Bone marrow (tissue), 2 donors: Measurements from ENCODE around the gene LURAP1L.

Source experiments
- DNase-seq, 2 donors: peaks; one replicate each; lab custom pipeline; 2025; lab: John Stamatoyannopoulos, UW

Gene LURAP1L

DNA sequence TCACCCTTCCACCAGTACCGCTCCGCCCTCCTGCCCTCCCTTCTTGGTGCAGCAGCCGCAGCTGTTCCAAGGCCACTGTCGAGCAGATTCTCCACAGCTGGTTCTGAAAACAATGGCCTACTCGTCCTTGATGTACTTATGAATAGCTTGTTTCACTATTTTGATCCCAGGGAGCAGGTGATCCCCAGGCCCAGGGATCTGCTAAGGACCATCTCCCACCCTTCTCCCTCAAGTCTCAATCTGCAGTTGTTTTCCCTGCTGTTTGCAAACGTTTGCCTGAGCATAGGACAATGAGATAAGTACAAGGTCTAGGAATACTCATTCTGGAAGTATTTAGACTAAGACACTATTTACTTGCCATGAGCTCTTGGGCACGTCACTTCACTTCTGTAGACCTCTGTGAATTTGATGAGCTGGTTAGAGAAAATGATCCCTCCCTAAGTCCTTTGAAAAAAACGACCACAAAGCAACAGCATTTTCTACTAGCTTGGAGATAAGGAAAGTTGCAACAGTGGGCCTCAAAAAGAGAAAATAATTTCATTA lies 1.8 kb downstream of the LURAP1L start:
- no peak for DNase-seq

DNA sequence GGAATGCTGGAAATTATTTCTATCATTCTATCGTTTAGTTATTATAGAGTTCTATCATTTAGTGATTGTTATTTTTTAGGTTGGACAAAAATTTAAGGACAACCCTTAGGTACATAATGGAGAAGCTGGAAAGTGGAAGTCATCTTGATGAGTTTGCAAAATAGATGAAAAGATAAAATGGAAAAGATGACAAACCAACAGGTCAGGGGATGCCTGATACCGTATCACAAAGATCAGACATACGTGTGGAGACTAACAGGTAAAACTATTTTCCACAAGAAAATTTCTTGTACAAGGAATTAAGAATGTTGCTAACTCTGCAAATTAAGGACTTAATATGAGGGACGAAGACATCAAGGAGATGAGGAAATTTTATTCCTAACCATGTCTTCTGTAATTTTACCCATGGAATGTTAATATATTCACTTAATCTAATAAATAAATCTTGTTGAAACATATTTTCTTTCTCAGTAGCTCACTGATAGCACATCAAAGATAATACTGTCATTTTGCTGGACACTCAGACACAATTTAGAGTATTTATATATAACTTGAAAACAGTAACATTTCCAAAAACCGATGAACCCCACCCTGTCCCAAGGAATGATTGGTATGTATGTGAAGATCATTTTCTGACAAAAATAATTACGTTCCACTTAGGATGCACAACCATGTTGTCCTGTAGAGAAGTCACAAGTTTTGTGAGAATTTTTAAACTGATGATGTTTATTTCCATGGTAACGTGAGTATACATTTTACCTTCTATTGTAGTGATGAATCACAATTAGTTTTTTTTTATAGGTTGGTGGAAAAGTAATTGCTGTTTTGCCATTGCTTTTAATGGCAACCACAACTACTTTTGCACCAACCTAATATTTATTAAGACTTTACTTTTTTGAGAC lies 2.6 kb downstream of the LURAP1L start:
- no peak for DNase-seq

DNA sequence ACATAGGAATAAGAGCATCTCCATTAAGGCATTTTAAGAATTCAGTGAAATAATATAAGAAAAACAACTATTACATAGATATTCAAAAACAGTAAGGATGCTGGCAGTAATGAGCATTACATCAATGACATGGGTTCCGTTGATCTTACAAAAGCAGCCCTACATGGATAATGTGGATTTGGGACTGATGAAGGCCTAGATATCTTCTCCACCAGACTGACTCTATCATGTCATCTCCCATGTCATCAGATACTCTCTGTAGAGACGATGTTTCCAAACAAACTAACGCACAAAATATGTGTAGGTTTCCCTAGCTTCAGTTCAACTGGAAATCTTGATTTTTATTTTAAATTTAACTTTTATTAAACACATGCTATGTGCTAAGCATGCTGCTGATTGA lies 3.6 kb downstream of the LURAP1L start:
- DNase-seq = no peak

DNA sequence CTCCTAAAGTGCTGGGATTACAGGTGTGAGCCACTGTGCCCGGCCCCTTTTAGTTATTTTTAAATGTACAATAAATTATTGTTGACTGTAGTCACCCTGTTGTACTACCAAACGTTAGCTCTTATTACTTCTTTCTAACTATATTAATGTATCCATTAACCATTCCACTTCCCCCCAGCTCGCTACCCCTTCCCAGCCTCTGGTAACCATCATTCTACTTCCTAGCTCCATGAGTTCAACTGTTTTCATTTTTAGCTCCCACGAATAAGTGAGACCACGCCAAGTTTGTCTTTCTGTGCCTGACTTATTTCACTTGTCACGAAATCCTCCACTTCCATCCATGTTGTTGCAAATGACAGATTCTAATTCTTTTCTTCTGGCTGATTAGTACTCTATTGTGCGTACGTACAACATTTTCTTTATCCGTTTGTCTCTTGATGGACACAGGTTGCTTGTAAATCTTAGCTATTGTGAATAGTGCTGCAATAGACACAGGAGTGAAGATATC lies 6.5 kb downstream of the LURAP1L start:
- DNase-seq = no peak

DNA sequence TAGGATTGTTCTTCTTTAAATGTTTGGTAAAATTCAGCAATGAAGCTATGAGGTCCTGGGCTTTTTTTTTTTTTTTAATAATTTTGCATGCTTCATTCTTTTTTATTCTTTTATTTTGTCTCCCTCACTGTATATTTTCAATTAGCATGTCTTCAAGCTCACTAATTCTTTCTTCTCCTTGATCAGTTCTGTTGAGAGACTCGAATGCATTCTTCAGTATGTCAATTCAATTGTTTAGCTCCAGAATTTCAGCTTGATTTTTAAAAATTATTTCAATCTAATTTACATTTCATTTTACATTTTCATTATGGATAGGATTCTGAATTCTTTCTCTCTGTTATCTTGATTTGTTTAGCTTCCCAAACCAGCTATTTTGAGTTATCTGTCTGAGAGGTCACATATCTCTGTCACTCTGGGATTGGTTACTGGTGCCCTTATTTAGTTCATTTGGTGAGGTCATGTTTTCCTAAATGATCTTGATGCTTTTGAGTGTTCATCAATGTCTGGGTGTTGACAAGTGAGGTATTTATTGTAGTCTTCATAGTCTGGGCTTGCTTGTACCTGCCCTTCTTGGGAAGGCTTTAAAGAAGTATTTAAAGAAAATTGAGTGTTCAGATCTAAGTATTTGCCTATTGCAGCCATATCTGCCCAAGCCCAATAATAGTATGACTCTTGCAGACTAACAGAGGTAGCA lies 9.1 kb downstream of the LURAP1L start:
- no peak for DNase-seq

DNA sequence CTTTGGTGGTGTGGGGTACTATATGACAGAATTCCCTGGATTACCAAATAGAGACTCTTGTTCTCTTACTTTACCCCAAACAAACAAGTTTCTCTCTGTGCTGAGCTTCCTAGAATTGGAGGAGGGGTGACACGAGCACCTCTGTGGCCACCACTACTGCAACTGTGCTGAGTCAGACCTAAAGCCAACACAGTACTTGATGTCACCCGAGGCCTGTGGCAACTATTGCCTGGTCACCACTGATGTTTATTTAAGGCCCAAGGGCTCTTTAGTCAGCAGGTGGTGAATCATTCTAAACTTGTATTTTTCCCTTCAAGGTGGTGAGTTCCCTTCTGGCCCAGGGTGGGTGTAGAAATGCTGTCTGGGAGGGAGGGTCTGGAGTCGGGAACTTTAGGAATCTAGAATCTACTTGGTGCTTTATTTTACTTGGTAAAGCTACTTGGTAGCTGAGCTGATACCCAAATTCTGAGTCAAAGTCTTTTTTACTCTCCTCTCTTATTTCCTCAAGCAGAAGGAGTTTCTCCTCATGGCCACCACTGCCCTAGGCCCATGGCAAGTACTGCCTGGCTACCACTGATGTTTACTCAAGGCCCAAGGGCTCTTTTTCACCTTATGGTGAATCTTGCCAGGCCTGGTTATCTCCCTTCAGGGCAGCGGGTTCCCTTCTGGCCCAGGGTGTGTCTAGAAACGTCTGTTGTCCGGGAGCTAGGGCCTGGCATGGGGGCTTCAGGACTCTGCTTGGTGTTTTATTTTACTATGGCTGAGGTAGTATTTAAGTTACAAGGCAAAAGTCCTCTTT lies 9.8 kb downstream of the LURAP1L start:
- no peak for DNase-seq

DNA sequence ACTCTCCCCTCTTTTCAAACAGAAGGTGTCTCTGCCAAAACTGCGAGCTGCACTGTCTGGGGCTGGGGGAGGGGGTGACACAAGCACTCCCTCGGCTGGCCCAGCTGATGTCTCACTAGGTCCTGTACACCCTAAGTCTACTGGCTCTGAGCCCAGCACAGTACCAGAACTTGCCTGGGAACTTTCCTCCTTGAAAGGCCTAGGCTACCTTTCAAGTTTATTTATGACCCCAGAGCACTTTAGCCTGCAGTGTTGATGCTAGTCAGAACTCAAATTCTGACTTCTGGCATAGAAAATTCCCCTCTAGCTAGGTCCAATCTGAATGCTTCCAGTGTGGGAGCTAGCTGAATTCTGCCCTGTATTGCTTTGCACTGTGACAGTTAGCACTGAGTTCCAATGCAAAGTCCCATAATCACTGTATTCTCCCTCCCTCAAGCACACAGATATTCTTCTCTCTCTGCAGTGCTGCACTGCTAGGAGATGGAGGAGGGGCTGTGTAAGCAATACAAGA lies 10.5 kb downstream of the LURAP1L start:
- DNase-seq = no peak

DNA sequence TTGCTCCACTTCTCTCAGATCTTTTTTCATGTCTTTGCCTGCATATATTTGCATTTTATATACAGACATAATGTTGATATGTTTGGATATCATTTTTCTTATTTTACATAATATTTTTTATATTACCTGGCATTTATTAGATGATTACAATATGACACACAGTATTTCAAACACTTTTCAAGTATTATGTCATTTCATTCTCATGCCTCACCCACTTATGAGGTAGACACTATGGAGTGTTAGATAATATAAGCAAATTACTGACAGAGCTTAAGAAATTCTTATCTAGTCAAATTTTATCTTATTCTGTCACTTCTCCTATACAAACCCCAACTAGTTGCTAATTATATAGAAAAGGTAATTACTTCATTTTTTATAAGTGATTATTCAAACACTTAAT lies 11.1 kb downstream of the LURAP1L start:
- no peak for DNase-seq

DNA sequence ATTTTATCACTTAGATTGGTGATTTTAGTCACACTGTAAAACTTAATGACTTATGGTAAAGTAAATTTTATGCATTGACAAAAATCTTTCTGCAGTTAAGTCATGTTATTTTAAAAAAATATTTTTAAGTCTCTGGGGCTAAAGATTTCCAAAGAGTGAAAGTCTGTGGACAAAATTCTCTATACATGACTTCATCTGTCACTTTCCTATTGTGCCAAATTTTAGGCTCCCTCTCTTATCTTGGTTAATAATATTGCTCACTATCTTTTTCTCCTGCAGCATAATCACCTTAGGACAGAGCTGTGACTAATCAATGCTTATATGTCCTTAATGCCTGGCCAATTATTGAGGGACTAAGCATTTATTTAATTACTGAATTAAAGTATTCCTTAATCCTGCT lies 15.2 kb downstream of the LURAP1L start:
- DNase-seq = no peak

DNA sequence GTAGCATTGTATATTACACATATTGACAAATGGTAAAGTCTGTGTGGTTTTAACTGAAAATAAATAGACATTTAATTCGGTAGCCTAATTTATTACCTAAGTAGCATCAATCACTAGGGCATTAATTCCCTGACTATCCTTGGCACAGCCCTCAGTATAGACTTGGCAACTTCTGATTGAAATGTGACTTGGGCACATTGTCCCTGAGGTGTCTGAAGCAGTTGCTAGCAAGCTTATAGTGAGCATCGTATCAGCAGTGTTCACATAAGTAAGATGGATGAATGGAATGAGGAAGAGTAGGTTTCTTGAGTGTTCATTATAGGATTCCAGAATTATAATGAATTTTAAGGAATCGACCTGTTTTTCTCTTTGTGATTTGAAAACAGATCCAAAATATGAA lies 16.1 kb downstream of the LURAP1L start:
- no peak for DNase-seq

DNA sequence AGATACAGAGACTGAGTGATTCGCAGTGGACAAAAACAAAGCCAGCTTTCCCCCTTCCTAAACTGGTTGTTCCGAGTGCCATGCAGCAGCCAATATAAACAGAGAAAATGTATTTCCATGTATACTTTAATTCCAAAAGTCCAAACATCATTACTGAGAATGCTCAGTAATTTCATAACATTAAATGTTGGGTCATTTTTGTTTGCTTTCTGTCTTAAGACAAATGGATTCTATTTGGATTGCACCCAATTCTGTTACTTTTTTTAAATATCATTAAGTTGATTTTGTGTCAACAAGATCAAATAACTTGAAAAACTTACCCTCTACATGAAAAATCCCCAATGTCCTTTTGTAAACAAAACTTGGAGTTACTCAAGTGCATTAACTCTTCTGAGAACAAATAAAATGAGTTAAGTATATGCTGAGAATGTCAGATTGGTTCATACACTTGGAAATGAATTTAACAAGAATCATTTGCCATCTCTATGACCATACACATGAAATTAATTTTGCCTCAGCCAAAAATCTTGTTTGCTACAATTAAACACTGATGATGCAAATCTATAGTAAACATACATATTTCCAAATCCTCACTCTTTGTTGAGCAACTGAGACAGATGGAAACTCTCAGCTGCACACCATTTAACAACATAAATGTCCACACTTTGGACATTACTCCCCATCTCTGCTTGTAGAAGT lies 19.4 kb downstream of the LURAP1L start:
- no peak for DNase-seq

DNA sequence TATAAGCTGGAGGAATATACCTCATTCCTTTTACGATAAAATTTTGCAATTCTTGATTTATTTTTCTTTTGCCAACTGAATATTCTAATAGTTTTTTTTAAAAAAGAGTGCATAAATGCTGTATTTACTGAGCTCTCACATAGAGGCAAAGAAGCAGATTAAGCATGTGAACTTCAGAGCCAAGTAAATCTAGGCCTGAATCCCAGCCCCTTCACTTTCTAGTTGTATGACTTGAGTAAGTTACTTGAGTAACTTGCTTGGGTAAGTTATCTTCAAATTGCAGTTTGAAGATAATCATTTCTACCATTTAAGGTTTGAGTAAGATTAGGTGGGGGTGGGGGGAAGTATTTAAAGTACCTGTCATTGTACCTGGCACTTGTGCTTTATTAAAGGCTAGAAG lies 21.8 kb downstream of the LURAP1L start:
- no peak for DNase-seq

DNA sequence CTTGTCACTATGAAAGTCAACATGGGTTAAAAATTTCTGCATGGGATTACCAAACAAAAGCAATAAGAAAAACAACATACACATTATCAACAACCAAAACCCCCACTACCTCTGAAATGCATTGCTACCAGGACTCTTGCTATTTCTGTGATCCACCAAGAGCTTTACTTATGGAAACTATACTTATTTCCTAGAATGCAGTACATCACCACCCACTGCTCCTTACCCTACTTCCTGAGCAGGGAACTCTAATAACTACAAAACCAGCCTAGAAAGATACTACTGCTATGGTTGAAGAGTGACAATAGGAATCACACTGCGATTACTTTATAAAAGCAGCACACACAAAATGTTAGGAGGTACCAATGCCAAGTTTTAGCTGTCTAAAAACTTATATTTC lies 22.2 kb downstream of the LURAP1L start:
- DNase-seq = no peak

DNA sequence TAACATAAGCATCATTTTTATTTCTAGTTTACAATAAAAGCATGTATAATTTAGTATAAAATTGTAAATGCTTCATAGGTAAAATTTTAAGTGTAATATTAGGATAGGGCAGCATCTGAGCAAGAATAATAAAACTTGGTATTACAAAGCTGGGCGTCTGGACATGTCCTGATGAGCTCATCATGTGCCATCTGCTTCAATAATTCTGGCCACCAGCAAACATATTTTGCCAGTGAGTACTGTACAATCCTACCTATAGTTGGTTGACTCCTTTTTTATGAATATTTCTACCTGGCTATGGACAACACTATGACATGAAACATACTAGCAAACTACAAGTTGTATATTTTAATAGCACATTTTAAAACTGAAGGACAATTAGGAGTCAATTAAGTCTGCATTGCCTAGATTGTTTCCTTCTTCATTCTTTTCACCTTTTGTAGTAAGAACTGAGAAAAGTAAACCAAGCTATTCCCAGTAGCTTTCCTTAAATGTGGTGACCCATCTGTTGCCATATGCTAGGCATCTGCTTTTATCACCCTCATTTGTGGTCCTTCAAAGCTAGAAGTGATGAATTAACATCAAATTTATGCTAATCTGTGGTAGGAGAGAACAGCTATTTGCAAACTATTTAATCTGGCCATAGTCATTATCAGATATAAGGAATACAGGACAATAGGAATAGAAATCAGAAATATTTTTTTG lies 23.4 kb downstream of the LURAP1L start:
- DNase-seq = no peak

DNA sequence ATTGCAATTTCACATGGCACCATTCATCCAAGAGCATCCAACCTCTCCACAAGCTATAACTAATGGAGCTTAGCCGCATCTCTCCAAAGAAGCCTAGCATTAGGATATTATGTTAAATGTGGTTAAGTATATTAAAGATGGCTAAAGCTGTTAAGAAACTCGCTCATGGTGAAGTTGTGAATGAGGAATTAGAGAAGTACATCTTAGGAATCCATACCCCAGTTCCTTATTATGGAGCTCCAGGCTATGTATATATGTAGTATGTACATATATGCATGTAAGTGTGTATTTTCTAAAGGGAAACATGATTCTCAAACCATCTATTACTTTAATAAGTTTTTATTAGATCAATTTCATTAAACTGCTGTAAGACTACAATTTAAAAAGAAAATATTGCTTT lies 26.4 kb downstream of the LURAP1L start:
- DNase-seq = no peak

DNA sequence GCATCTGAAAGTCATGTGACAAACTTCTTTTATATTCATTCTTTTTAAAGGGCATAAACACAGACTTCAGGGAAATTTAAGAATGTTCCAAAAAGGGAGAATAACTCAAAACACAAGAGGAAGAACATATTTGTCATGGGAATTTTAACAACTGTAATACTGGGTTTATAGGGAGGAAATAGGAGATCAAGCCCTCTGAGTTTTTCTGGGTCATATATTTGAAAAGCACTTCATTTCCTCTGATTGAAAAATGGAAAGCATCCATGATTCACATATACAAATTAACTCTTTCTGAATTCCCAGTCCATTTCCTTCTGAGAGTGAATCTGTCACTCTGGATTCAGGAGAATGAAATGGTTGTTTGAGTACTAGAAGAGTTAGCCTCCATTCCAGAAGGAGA lies 26.8 kb downstream of the LURAP1L start:
- DNase-seq = no peak

DNA sequence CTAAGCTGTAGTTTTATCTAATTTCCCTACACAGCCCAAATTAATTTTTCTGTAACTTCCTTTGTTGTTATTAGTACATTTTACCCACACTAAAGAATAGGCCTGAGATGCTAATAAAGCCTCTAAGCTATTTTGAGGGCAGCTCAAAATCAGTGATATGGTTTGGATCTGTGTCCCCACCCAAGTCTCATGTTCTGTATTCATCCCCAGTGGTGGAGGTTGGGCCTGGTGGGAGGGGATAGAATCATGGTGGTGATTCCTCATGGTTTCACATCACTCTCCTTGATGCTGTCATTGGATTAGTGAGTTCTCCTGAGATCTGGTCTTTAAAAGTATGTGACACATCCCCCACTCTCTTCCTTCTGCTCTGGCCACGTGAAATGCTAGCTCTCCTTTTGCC lies 27.3 kb downstream of the LURAP1L start:
- DNase-seq = no peak

DNA sequence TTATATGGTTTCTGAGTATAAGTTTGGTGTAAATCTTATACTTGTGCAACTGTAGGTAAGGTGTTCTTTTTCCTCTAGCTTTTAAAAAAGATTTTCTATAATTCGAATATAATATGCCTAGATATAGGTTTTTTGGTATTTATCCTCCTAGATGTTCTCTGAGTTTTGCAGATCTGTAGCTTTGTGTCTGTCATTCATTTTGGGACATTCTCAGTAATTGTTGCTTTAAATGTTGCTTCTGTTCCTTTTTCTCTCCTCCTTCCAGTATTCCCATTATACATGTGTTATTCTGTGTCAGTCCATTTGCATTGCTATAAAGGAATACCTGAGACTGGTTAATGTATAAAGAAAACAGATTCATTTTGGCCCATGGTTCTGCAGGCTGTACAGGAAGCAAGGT lies 33.7 kb downstream of the LURAP1L start:
- DNase-seq = no peak

DNA sequence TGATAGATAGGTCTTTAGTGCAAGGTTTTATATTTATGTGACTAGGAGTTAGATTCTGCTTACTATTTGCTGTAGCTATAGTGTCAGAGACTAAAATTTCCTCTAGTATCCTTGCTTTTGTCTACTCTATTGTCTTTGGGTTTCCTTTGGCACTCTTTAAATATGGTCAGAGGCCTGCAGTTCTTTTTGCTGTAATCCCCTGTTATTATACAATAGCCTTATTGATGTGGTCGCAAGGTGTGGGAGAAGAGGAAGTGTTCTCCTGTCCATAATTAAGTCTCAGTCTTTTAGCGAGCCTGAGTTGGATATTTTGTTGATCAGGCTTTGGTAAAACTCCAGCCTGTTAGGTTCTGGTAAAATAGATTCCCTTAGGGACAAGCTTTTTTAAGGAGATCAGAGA lies 34.9 kb downstream of the LURAP1L start:
- no peak for DNase-seq

DNA sequence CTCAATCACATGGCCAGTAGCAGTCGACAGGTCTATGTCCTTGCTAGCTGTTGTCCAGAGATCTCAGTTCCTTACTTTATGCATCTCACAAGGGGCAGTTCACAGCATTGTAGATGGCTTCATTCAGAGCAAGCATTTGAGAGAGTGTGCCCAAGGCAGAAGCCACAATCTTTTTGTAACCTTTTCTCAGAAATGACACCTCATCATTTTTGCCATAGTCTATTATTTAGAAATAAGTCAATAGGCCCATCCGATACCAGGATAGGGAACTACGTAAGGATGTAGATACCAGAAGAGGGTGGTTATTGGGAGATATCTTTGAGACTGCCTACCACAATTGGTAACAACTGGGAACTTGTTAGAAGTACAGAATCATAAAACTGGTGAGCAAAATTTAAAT lies 37.1 kb downstream of the LURAP1L start:
- DNase-seq = no peak

DNA sequence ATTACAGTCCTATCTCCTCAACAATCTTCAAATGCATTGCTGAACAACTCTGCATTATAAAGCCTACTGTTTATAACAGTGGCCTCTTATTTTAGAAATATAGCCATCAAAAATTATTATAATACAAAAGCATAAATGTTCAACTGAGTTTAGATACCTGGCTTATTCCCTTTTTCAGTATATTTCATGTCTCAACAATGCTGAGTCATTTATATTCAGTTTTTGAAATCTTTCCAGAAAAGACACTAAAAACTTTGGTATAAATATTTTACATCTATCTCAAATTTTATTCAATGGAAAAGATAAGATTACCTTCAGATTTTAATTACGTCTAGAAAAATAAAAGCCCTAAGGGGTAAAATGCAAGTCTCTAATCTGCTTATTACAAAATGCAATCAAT lies 37.9 kb downstream of the LURAP1L start:
- DNase-seq = no peak
